GM21717 (cell line): ENCODE measurements around the gene NELFA.

Source experiments
- ATAC-seq: cut with Tn5 transposase; IDR thresholded peaks from one replicate; pipeline ENCODE4 v1.9.1; 2021; ENCODE audit warnings: mild to moderate bottlenecking, moderate library complexity; ENCODE audit not compliant: unreplicated experiment

NELFA gene

DNA sequence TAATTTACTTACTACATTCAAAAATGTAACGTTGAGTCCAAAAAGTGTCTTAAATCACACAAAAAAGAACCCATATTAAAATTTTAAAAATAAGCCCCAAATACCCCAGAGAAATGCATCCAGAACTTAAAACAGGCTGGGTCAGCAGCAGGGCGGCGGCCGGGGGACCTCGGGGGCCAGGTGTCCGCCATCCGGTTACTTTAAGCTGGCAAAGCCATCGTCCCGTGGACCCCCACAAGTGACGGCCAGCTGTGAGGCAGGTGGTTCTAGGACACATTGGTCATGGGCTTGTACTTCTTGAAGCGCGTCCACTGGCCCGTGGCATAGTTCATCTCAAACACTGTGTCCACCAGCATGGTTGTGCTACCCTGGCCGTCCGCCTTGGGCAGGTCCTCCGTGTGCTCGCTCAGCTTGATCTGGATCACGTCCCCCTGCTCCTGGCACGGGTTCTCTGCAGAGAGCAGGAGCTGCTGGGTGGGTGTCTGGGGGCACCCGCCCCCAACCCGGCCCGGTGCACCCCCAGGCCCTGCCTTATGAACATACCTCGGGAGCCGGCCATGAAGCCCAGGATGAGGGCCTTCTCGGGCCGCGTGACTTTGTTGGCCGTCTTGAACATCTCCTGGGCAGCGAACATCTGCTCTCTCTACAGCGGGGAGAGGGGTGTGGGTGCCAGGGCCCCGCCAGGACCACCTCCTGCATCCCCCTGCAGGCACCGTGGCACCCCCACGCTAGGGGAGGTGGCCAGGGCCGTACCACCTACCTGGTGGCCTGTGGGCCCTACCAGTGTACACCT, 25.5 kb downstream of the NELFA start:
- no peak for ATAC-seq

GRCh38 chr4:1982124-1983052, 26.4 kb downstream of the NELFA start:
- no peak for ATAC-seq

DNA sequence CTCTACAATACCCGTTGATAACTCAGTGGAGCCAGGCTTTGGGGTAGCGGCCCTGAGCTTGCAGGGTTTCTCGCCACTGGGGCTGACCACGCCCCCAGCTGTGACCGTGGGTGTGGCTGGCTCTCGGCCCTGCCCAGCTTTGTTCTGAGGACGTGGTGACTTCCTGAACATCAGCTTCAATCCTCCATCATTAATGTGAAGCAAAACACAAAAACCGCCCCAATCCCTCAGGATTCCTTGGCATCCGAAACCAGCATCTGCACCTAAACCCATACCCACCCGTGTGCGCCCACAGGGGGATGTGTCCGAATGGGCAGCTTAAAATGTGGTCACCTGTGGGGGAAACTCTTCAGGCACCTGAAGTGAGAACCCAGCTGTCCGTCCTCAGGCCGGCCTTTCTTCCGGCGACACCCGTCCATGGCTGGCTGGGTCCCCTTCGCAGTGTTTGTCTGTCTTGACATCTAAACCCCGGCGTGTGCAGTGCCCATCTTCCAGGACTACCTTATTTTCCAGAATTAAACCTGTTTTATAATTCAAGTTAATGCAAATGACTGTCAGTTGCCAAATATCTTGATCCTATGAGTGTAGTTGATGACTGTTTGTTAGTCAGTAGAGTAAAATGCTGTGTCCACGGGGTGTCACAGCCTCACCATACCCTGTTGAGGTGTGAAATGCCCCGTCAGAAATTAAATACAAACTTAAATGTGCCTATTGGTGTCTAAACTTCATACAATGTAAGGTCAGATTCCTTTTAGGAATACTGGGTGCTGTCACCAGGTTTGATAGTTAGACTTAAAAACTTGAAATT, 27.3 kb downstream of the NELFA start:
- no peak for ATAC-seq

- ATAC-seq, result no peak
Observed at GRCh38 chr4:1980561-1981041, 28.2 kb downstream of the NELFA start.

- no peak for ATAC-seq
Observed at GRCh38 chr4:1979477-1980196, 29.1 kb downstream of the NELFA start.

- ATAC-seq, result no peak
Observed at GRCh38 chr4:1978741-1979476, 29.9 kb downstream of the NELFA start.

DNA sequence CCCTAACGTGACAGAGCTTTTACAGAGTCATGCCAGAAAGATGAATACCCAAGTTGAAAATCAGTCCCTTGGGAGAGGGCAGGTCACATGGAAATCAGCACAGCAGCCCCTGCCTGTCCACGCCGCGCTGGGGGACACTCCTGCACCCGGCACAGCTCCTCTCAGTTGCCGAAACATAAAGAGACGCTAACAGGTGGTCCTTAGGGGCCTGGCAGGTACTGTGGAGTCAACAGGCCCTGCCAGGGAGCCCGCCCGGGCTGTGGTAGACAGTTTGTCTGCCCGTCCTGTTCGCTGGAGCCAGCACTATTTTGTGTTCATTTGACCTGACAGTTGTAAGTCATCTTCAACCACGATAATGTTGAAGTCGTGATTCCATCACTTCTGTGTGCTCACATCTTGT, 30.5 kb downstream of the NELFA start:
- no peak for ATAC-seq

DNA sequence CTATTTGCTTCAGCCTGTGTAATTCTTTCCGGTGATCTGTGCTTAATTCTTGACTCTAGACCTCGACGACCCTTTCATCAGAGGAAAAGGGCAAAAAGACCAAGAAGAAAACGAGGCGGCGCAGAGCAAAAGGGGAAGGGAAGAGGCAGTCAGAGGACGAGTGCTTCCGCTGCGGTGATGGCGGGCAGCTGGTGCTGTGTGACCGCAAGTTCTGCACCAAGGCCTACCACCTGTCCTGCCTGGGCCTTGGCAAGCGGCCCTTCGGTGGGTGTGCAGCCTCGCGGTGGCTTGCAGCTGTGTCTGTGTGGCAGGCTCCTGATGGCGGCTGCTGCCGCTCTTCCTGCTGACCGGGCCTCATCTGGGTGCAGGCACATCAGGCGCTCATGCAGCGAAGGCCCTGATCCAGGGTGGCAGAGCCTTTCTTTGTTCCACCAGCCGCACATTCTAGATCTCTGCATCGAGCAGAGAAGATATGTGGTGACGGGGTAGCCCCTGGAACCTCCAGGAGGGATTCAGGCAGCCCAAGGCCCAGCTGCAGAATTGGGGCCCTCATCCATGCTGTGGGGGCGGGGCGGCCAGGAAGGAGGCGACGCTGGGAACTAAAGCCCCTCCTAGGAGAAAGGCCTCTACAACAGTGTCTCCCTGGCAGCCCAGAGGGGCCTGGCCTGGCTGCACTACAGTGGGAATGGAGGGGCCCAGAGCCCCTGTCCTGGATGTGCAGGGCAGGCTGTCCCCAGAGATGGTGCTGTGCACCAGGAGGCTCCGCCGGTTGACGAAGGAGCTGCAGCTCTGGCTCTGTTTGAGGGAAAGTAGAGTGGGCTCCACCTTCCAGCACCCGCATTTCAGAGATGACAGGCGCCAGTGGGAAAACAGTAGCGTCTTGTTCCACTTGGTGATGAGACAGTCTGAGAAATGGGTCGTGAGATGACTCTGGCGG, 32.1 kb downstream of the NELFA start:
- ATAC-seq, result no peak

GRCh38 chr4:1975880-1976279, 32.9 kb downstream of the NELFA start:
- ATAC-seq, result no peak

- ATAC-seq, result no peak
Observed at GRCh38 chr4:1975391-1975801, 33.4 kb downstream of the NELFA start.

DNA sequence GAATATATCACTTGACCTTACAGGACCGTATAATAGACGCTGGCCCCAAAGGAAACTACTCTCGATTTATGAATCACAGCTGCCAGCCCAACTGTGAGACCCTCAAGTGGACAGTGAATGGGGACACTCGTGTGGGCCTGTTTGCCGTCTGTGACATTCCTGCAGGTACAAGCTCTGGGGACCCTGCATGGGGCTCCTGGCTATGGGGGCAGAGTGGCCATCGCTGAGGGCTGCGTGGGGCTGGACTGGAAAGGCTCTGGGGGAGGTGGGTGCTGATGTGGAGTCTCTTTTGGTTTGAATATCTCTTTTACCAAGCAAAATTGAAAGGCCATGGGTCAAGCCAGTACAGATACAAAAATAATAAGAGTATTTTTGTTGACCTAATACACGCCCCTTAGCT, 33.9 kb downstream of the NELFA start:
- ATAC-seq, result no peak

GRCh38 chr4:1973661-1974060, 35.1 kb downstream of the NELFA start:
- ATAC-seq, result no peak

DNA sequence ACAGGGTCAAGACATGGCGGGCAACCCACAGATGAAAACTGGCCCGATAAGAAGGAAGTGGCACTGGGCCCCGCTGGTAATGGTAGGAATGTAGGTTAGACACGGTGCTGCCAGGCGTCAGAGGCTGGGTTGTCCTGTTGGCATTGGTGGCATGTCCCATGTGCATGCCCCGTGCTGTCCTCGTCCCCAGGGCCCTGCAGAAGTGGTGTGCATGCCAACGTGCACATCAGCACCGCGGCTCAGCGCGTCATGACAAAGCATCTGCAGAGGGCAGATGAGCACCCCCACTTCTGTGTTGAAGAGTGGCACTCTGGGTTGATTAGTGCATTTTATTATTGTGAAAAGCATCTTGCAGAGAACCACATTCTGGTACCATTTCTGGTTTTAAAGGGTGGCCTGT, 35.6 kb downstream of the NELFA start:
- ATAC-seq, result no peak

DNA sequence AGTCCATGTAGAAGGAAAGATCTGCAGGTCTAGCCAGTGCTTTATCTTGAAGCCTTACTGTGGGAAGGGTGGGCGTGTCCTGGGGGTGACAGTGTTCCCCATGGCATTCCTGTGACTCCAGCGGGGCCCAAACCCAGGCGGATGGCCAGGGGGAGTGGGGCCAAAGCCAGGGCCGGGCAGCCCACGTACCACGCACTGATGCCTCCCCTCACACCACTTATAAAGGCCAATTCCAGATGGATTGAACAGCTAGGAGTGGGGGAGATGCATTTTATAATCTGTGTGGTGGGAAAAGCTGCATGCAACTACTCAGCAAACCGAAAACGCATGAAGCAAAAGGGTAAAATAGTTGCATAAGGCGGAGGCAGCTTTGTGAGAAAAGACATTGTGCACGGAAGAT, 36.4 kb downstream of the NELFA start:
- no peak for ATAC-seq

DNA sequence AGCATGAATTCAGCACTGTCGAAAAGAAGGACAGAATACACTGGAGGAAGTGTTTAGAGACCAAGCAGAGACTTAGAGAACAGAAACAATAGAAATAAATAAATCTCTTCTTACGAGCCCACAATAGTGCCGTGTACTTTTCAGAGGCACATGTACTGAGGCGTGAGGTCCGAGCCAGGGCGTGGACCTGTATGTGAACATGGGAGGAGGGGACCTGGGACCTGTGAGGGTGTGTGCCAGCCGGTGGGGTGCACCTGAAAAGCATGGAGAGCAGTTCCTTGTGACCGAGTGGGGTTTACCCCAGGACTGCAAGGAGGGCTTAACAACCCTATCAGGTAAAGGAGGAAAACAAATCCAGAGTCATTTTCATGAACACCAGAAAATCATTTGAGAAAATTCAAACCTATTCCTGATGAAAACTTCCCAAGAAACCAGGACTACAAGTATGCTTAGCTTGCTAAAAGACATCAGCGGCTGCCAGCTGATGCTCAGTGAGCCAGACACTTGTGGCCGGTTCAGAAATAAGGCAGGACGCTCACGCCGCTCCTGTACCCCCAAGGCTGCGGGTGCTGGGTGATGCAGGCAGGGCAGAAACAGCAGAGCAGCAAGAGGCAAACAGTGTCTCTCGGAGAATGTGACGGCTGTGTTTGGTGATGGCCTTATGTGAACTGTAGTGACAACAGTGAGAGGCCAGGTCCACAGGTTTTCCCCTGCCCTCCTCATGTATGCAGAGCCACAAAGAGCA, 37.1 kb downstream of the NELFA start:
- ATAC-seq, result no peak

DNA sequence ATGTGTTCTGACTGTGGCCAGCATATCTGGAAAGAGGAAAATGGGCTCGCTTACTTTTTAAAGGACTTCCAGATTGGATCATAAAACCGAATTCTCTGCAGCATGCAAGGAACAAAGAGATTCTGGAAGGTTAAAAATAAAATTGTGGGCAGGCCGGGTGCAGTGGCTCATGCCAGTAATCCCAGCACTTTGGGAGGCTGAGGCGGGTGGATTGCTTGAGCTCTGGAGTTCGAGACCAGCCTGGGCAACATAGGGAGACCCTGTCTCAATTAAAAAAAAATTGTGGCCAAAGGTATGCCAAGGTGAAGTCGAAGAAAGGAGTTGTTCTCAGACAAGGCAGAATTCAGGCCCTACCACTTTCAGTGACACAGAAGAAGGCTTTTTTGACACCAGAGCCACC, 37.8 kb downstream of the NELFA start:
- no peak for ATAC-seq

- ATAC-seq, result no peak
Observed at GRCh38 chr4:1969928-1970723, 38.6 kb downstream of the NELFA start.
